GM12891 (cell line): ENCODE measurements around the gene RAMP1.
"Not testable (repeated sequence)": the region's sequence is repeated elsewhere in the genome, so short reads cannot be mapped to it uniquely, and the experiment has no call there.

Source experiments
- DNase-seq: peaks from one replicate; pipeline ENCODE4 v3.0.0; 2011; ENCODE audit warnings: low spot score; ENCODE audit not compliant: insufficient read length
- FAIRE-seq: peaks from 2 replicates; lab custom pipeline; 2011; peaks lifted over from hg19 to GRCh38; lab: Jason Lieb, UNC
- PAX5 ChIP-seq: IDR thresholded peaks from 2 replicates; pipeline ENCODE4 v1.6.1; 2011; ENCODE audit warnings: low read length, moderate library complexity, mild to moderate bottlenecking; ENCODE audit not compliant: insufficient read depth, severe bottlenecking
- POLR2A ChIP-seq: IDR thresholded peaks from 2 replicates; pipeline ENCODE4 v1.6.1; 2011; ENCODE audit warnings: low read depth, low read length, control low read depth
- POLR2AphosphoS5 ChIP-seq: IDR thresholded peaks from 2 replicates; pipeline ENCODE4 v1.6.1; 2011; ENCODE audit warnings: low read depth, low read length, control low read depth
- POU2F2 ChIP-seq: IDR thresholded peaks from 2 replicates; pipeline ENCODE4 v1.6.1; 2011; ENCODE audit warnings: low read depth, mild to moderate bottlenecking, control low read depth, low read length, moderate library complexity
- SPI1 ChIP-seq: IDR thresholded peaks from 2 replicates; pipeline ENCODE4 v1.6.1; 2011; ENCODE audit warnings: low read depth, low read length, control low read depth
- TAF1 ChIP-seq: IDR thresholded peaks from 2 replicates; pipeline ENCODE4 v1.6.1; 2011; ENCODE audit warnings: low read depth, low read length, control low read depth

RAMP1 gene

DNA sequence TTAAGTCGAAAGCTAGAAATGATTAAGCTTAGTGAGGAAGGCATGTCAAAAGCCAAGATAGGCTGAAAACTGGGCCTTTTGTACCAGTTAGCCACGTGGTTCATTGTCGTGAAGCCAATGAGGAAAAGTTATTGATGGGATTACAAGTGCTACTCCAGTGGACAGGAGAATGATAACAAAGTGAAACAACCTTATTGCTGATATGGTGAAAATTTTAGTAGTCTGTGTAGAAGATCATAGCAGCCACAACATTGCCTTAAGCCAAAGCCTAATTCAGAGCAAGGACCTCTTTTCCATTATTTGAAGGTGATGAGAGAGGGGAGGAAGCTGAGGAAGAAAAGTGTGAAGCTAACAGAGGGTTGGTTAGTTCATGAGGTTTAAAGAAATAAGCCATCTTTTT is 24.1 kb upstream of the RAMP1 start:
- FAIRE-seq: no peak
- no peak for TF ChIP-seq POLR2AphosphoS5
- TF ChIP-seq PAX5: no peak
- TF ChIP-seq POU2F2: no peak
- TF ChIP-seq SPI1: no peak
- no peak for TF ChIP-seq TAF1

DNA sequence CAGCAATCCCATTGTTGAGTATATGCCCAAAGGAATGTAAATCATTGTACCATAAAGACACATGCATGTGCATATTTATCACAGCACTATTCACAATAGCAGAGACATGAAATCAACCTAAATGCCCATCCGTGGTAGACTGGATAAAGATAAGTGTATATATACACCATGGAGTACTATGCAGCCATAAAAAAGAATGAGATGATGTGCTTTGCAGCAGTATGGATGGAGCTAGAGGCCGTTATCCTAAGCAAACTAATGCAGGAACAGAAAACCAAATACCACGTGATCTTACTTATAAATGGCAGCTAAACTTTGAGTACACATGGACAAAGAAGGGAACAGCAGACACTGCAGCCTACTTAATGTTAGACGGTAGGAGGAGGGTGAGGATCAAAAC is 18.4 kb upstream of the RAMP1 start:
- TF ChIP-seq POU2F2: no peak
- TF ChIP-seq POLR2A: no peak
- TF ChIP-seq PAX5: no peak
- no peak for TF ChIP-seq POLR2AphosphoS5
- no peak for TF ChIP-seq TAF1
- TF ChIP-seq SPI1: no peak
- no peak for DNase-seq
- no peak for FAIRE-seq

More for the DNA sequence above, 24.1 kb upstream of the RAMP1 start:
- DNase-seq: no peak

DNA sequence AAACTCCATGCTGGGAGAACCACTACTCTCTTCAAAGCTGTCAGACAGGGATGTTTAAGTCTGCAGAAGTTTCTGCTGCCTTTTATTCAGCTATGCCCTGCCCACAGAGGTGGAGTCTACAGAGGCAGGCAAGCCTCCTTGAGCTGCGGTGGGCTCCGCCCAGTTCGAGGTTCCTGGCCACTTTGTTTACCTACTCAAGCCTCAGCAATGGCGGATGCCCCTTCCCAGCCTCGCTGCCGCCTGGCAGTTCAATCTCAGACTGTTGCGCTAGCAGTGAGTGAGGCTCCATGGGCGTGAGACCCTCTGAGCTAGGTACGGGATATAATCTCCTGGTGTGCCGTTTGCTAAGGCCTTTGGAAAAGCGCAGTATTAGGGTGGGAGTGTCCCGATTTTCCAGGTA is 10.5 kb upstream of the RAMP1 start:
- FAIRE-seq, DNase-seq: not testable (repeated sequence)

DNA sequence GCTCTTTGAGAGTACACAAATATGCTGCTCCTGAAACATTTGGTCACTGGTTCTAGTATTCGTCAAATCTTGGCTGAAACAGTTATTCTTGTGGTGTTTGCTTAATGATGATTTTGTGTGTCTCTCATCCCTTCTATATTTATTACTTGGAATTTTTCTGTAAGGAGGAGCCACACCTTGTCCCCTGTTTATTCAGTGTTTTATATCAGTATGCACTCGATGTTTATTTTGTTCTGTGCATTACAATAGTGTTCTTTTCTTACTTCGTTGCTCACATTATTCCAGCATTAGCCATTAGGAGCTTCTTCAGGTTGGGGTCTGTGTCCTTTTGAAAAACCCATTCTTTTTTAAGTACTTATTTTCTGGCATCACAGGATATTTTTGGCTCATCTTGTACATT is 5.1 kb upstream of the RAMP1 start:
- TF ChIP-seq POLR2A (no peak), POLR2AphosphoS5 (no peak), TAF1 (no peak), POU2F2 (no peak), SPI1 (no peak), PAX5 (no peak)
- FAIRE-seq: no peak
- no peak for DNase-seq

DNA sequence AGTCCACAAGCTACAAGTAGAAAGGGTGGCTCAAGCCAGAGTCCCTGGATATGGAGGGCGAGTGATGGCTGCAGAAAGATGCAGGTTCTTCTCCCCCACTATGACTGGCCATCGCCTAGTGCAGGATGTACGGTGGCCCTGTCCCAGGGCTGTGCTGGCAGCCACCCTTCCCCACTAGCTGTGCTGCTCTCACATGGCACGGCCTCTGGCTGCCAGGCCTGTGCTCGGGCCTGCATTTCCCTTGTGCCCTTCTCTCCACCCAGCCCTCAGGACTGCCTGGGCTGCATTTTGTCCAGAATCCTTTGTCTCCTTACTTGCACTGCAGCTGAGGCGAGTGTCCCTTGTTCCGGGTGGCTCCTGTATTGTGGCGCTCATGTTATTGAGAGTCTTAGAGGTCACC is 1.6 kb upstream of the RAMP1 start:
- DNase-seq: no peak
- no peak for TF ChIP-seq PAX5
- TF ChIP-seq POU2F2: no peak
- TF ChIP-seq POLR2A: no peak
- no peak for TF ChIP-seq TAF1
- TF ChIP-seq SPI1: no peak
- no peak for TF ChIP-seq POLR2AphosphoS5
- FAIRE-seq: no peak

DNA sequence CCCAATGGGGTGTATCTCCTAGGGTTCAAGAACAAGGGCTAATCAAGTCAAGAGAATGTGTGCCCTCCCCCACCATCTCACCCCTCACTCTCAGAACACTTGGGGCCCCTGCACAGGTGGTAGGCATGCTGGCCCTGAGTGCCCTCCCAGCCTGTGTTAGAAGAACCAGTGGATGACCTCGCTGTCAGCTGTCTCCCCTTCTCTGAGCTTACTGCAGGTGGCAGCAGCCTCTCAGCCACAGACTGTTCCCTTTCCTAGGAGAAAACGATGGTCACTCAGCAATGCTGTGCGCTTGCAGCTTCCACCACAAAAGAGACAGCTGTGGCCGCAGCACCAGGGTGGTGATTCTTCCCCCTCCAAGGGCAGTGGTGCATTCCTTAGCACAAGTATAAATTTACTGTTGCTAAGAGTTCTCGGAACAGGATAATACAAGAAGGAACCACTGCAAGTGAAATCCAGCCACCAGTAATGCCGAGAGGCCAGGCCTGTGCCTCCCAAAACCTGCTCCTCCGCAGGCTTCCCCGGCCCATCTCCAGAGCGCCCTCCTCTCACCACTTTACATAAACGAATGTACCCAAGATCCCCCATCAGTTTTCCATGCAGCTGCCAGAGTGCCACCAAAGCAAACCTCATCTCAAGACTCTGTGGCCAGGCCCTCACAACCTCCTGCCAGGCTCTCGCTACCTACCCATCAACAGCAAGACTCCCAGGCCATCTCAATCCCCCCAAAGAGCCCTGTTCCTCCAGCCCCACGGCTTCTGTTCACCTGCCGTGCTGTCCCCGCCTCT is 935 bp upstream of the RAMP1 start:
- no peak for TF ChIP-seq POLR2AphosphoS5
- FAIRE-seq (peak; percentile 90), DNase-seq (no peak)

DNA sequence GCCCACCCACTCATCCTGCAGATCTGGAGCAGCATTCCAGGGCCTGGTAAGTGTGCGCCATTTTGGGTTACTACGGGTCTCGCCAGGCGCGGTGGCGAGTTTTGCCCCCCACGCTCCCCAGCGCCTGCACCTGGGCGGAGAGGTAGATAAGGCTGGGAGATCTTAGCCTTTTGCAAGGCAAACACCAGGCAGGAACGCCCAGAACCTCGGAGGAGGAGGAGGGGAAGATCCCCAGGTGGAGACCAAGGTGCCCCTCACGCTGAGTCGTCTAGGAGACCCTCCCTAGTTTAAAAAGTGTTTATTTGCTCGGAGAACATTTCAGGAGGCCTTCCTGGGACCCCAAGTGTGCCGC is 365 bp upstream of the RAMP1 start:
- no peak for DNase-seq
- FAIRE-seq: no peak
- no peak for TF ChIP-seq POLR2AphosphoS5
- TF ChIP-seq POLR2A: no peak
- TF ChIP-seq PAX5: no peak
- no peak for TF ChIP-seq TAF1
- no peak for TF ChIP-seq SPI1

DNA sequence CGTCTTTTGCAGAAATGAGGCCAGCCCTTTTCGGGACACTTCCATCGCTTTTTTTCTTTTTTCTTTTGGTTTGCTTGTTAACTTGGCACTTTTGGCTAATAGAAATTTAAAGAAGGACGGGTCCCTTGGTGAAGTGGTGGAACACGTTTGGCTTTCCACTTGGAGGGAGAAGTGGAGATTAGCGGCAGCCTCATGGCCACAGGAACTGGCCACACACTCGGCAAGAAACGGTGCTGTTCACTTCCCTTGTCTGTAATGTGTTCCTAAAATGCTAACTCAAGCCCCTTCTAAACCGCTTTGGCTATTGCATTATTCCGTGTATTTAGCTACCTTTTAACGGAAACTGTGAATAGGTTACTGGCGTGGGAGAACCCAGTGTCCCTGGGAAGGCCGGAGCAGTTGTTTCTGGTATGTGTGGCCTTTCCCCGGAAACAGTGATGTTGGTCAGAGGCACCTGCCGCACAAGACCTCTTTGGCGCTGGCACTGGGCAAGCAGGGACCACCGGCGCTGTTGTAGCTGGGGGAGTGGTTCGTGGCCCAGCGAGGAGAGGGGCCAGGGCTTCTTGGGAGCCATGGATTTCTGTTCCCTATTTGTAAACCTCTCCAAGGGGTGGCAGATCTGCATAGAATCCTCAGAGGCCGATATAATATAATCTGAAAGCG is 981 bp downstream of the RAMP1 start:
- no peak for DNase-seq
- no peak for TF ChIP-seq POLR2A
- no peak for TF ChIP-seq PAX5
- TF ChIP-seq TAF1: no peak
- no peak for TF ChIP-seq POLR2AphosphoS5
- TF ChIP-seq SPI1: no peak
- no peak for TF ChIP-seq POU2F2
- no peak for FAIRE-seq

DNA sequence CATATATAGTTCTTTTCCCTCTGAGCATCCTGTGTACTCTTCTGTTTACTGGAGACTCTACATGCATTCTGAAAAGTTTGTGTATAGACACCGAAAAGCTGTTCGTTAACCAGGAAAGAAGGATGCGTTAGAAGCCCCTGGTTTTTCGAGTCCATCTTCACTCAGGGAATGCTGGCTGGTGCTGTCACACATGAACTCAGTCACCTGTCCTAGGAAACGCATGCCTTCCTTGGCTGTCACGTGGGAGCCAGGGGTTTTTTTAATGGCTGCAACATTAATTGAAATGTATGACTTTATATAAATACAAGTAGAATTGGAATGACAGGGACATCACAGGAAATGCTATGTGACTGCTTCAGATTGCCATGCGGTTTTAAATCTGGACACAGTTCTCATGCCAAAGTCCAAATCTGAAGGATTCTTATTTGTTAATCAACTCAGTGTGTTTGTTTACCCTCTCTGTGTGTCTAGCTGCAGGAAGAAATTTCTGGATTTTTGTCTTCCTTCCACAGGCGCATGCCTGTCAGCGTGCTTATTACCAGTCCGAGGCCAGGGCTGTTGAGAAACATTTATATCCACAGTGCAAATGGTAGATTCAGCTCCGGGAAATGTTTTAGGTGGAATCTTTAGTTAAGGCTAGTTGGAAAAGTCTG is 2.6 kb downstream of the RAMP1 start:
- no peak for TF ChIP-seq POU2F2
- no peak for TF ChIP-seq SPI1
- TF ChIP-seq POLR2AphosphoS5: no peak
- TF ChIP-seq POLR2A: no peak
- TF ChIP-seq PAX5: no peak
- TF ChIP-seq TAF1: no peak
- FAIRE-seq (no peak), DNase-seq (no peak)

DNA sequence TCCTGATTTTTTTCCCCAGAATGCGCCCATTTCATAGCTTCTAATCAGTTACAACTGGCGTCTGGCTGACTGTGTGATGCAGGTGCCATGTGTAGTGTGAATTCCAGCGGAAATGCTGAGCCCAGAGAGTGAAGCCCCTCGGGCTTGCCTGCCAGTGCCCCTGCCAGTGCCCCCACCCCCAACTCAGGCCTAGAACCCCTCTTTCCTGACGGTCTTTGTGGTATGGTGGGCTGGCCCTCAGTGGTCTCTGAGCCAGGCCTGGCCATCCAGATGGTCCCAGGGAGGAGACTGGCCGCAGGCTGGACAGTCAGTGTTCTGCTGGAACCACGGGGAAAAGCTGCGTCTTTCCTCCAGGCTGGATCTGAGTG is 3.1 kb downstream of the RAMP1 start:
- no peak for TF ChIP-seq PAX5
- TF ChIP-seq POU2F2: no peak
- no peak for TF ChIP-seq POLR2AphosphoS5
- TF ChIP-seq TAF1: no peak
- no peak for TF ChIP-seq SPI1
- TF ChIP-seq POLR2A: no peak
- DNase-seq: no peak
- no peak for FAIRE-seq

DNA sequence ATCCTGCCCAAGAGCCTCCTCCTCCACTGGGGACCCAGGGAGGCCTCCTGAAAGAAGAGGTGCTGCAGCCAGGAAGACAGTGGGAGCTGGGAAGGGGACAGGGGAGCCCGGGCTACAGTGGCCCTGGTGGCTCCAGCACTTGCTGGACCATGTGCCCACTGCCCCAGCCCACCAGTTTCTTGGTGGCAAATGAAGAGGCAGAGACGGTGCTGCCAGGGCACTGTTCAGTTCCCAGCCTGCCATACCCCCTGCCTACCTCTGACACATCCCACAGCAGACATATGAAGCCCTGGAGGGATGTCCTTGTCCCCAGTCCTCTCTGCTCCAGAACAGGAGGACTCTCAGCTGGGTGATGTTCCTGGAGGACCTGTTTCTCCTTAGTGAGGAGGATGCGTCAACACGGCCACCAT is 3.7 kb downstream of the RAMP1 start:
- DNase-seq (peak; percentile 9), FAIRE-seq (no peak)
- TF ChIP-seq TAF1: no peak
- TF ChIP-seq SPI1: no peak
- no peak for TF ChIP-seq POU2F2
- TF ChIP-seq PAX5: no peak
- no peak for TF ChIP-seq POLR2A
- TF ChIP-seq POLR2AphosphoS5: no peak
